H9 (cell line): Measurements from ENCODE around the gene TMEM81. TPM values are rescaled to one million over a fixed set of nuclear protein-coding genes. Genes with fewer than 3 reads are reported as not detected.

ENCODE experiments used
- DNase-seq: peaks from one replicate; pipeline ENCODE4 v3.0.0-alpha.2; 2017
- H2AFZ ChIP-seq: one replicate; pipeline ENCODE4 v1.6.1; 2013; ENCODE audit warnings: mild to moderate bottlenecking, low read length, control low read depth, moderate library complexity
- H2AK5ac ChIP-seq: 2 replicates; pipeline ENCODE4 v1.6.1; 2013; ENCODE audit warnings: low read length, control low read depth, mixed read lengths; ENCODE audit not compliant: insufficient read length
- H2BK120ac ChIP-seq: one replicate; pipeline ENCODE4 v1.6.1; 2013; ENCODE audit warnings: low read depth, mild to moderate bottlenecking, low read length, control low read depth, inconsistent platforms; ENCODE audit not compliant: poor library complexity, severe bottlenecking
- H2BK12ac ChIP-seq: 2 replicates; pipeline ENCODE4 v1.6.1; 2013; ENCODE audit warnings: low read length, control low read depth, mixed read lengths, low read depth; ENCODE audit not compliant: insufficient read length
- H2BK15ac ChIP-seq: 2 replicates; pipeline ENCODE4 v1.6.1; 2013; ENCODE audit warnings: low read depth, low read length, control low read depth
- H2BK20ac ChIP-seq: one replicate; pipeline ENCODE4 v1.6.1; 2013; ENCODE audit warnings: low read depth, mild to moderate bottlenecking, low read length, control low read depth, inconsistent platforms; ENCODE audit not compliant: poor library complexity, severe bottlenecking
- H2BK5ac ChIP-seq: 2 replicates; pipeline ENCODE4 v1.6.1; 2013; ENCODE audit warnings: low read length, control low read depth, mixed read lengths; ENCODE audit not compliant: insufficient read length
- H3K14ac ChIP-seq: 2 replicates; pipeline ENCODE4 v1.6.1; 2013; ENCODE audit warnings: low read length, control low read depth; ENCODE audit not compliant: insufficient read depth
- H3K18ac ChIP-seq: 2 replicates; pipeline ENCODE4 v1.6.1; 2013; ENCODE audit warnings: low read depth, mild to moderate bottlenecking, mixed read lengths, low read length, control low read depth; ENCODE audit not compliant: insufficient read length
- H3K23ac ChIP-seq: 2 replicates; pipeline ENCODE4 v1.6.1; 2013; ENCODE audit warnings: low read length, control low read depth, mixed read lengths, low read depth; ENCODE audit not compliant: insufficient read length
- H3K23me2 ChIP-seq: 2 replicates; pipeline ENCODE4 v1.6.1; 2013; ENCODE audit warnings: low read depth, mild to moderate bottlenecking, mixed read lengths, low read length, control low read depth; ENCODE audit not compliant: insufficient read length, poor library complexity, severe bottlenecking
- H3K27ac ChIP-seq: 2 replicates; pipeline ENCODE4 v1.5.1; 2013; ENCODE audit warnings: low read length, control low read depth, mixed read lengths, low read depth; ENCODE audit not compliant: insufficient read length
- H3K27me3 ChIP-seq: 2 replicates; pipeline ENCODE4 v1.6.1; 2013; ENCODE audit warnings: low read length, control low read depth, inconsistent platforms; ENCODE audit not compliant: insufficient read depth
- H3K4ac ChIP-seq: 2 replicates; pipeline ENCODE4 v1.6.1; 2013; ENCODE audit warnings: low read depth, mild to moderate bottlenecking, control low read depth, inconsistent platforms, low read length, moderate library complexity
- H3K4me1 ChIP-seq: 2 replicates; pipeline ENCODE4 v1.6.1; 2013; ENCODE audit warnings: low read length, control low read depth, inconsistent platforms; ENCODE audit not compliant: insufficient read depth
- H3K4me2 ChIP-seq: 2 replicates; pipeline ENCODE4 v1.6.1; 2013; ENCODE audit warnings: low read length, control low read depth, mixed read lengths; ENCODE audit not compliant: insufficient read length, insufficient read depth
- H3K56ac ChIP-seq: 2 replicates; pipeline ENCODE4 v1.6.1; 2013; ENCODE audit warnings: low read depth, mild to moderate bottlenecking, mixed read lengths, low read length, control low read depth; ENCODE audit not compliant: insufficient read length
- H3K79me1 ChIP-seq: 2 replicates; pipeline ENCODE4 v1.6.1; 2013; ENCODE audit warnings: low read depth, mild to moderate bottlenecking, moderate library complexity, low read length, control low read depth, inconsistent platforms; ENCODE audit not compliant: insufficient read depth, poor library complexity, severe bottlenecking
- H3K79me2 ChIP-seq: 2 replicates; pipeline ENCODE4 v1.6.1; 2013; ENCODE audit warnings: low read length, control low read depth, inconsistent platforms; ENCODE audit not compliant: insufficient read depth
- H3K9ac ChIP-seq: 2 replicates; pipeline ENCODE4 v1.6.1; 2013; ENCODE audit warnings: low read length, control low read depth, mixed read lengths; ENCODE audit not compliant: insufficient read length; ENCODE audit errors: extremely low read depth
- H3K9me3 ChIP-seq: one replicate; pipeline ENCODE4 v1.6.1; 2013; ENCODE audit warnings: low read depth, low read length, inconsistent platforms; ENCODE audit not compliant: control insufficient read depth
- H3T11ph ChIP-seq: one replicate; pipeline ENCODE4 v1.6.1; 2013; ENCODE audit warnings: mild to moderate bottlenecking, low read length, control low read depth, inconsistent platforms
- H4K20me1 ChIP-seq: one replicate; pipeline ENCODE4 v1.6.1; 2013; ENCODE audit not compliant: control insufficient read depth, insufficient read length, insufficient read depth
- H4K5ac ChIP-seq: 2 replicates; pipeline ENCODE4 v1.6.1; 2013; ENCODE audit warnings: low read depth, mild to moderate bottlenecking, mixed read lengths, low read length, control low read depth; ENCODE audit not compliant: insufficient read length
- H4K8ac ChIP-seq: replicated peaks from 2 replicates; pipeline ENCODE4 v1.6.1; 2013; ENCODE audit warnings: low read length, control low read depth, mixed read lengths, low read depth; ENCODE audit not compliant: insufficient read length
- H4K91ac ChIP-seq: 2 replicates; pipeline ENCODE4 v1.6.1; 2013; ENCODE audit warnings: low read depth, mild to moderate bottlenecking, moderate library complexity, mixed read lengths, low read length, control low read depth; ENCODE audit not compliant: insufficient read length
- H3K27ac Mint-ChIP-seq, 3 experiments: 2 replicates in 2 of 3; 3 replicates in 1 of 3; pipeline ENCODE4 v1.8.0; 2020 to 2021; ENCODE audit warnings: mixed read lengths in 3 of 3, mild to moderate bottlenecking in 1 of 3, moderate library complexity in 1 of 3
- H3K27me3 Mint-ChIP-seq: 2 replicates; pipeline ENCODE4 v1.8.0; 2021; ENCODE audit warnings: low read depth, mild to moderate bottlenecking, moderate library complexity, mixed read lengths
- H3K36me3 Mint-ChIP-seq, 3 experiments: 2 replicates in 2 of 3; 3 replicates in 1 of 3; pipeline ENCODE4 v1.8.0; 2020 to 2021; ENCODE audit warnings: low read depth in 3 of 3, mixed read lengths in 3 of 3; ENCODE audit not compliant: insufficient read depth in 1 of 3
- H3K4me1 Mint-ChIP-seq, 2 experiments: 2 replicates each; pipeline ENCODE4 v1.8.0; 2020; ENCODE audit warnings: mixed read lengths in 2 of 2
- H3K4me3 Mint-ChIP-seq, 2 experiments: 2 replicates in 1 of 2; 3 replicates in 1 of 2; pipeline ENCODE4 v1.8.0; 2020 to 2021; ENCODE audit warnings: mild to moderate bottlenecking in 2 of 2, mixed read lengths in 2 of 2, moderate library complexity in 1 of 2
- H3K9me3 Mint-ChIP-seq, 2 experiments: 2 replicates in 1 of 2; 3 replicates in 1 of 2; pipeline ENCODE4 v1.8.0; 2020; ENCODE audit warnings: mild to moderate bottlenecking in 2 of 2, mixed read lengths in 2 of 2, moderate library complexity in 1 of 2
- WGBS: extraction: QIAGEN DNeasy Blood & Tissue Kit; methylation state at CpG from one replicate; pipeline ENCODE4 v1.1.7; 2013; ENCODE audit warnings: missing lambda C conversion rate, low lambda C conversion rate, mixed read lengths; ENCODE audit not compliant: insufficient read length; ENCODE audit errors: extremely low coverage; 5-methylcytosine and 5-hydroxymethylcytosine counted together
- total RNA-seq: library from RNA; stranded (reverse); gene quantifications from 2 replicates; pipeline ENCODE4 v1.2.1, GENCODE V29; 2021
- TF ChIP-seq, protein P1 (sequence below): fragments of 200-600 bp; sonication (generic); conservative IDR thresholded peaks from 3 replicates; pipeline ENCODE4 v1.8.0; 2021; ENCODE audit warnings: antibody characterized with exemption, mild to moderate bottlenecking

The TMEM81 gene
- total RNA-seq, 1 experiment from 2014 or later: 3.0 TPM

DNA sequence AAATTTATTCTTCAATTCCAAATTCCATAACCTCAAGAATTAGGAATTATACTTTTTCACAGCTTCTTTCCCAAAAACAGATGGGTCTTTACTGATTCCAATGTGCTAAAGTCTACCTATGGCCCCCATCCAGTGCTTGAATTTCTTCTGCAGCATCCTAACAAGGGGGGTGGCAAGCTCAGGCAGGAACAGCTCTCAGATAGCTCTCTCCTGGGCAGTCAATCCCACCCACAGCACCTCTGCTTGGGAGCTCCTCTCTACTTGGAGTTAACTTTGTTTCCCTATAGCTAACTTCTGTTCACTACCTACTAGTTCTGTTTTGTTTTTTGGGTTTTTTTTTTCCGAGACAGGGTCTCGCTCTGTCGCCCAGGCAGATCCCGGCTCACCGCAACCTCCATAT, 25.5 kb upstream of the TMEM81 start:
- H4K5ac ChIP-seq: no peak overlapping the region
- H2BK120ac ChIP-seq: no peak overlapping the region
- no peak overlapping the region for H2BK15ac ChIP-seq
- no peak overlapping the region for H4K91ac ChIP-seq
- no peaks in the 10 kb centered on the region for H3K9me3 ChIP-seq
- H2BK12ac ChIP-seq: no peak overlapping the region
- no peak overlapping the region for H3K4me3 Mint-ChIP-seq
- H3K36me3 Mint-ChIP-seq: peaks cover 15 to 49% (median 40%) of the 10 kb centered on the region in 3 experiments; a peak in 6 of 7 replicates
- H3K23ac ChIP-seq: no peak overlapping the region
- no peaks in the 10 kb centered on the region for H3K27me3 ChIP-seq
- no peak overlapping the region for H3K27ac ChIP-seq
- peak overlapping the region in 1 of 3 experiments; percentile 36; a peak in 1 of 7 replicates for H3K27ac Mint-ChIP-seq
- H4K20me1 ChIP-seq: no peaks in the 10 kb centered on the region
- TF ChIP-seq, protein P1, sequence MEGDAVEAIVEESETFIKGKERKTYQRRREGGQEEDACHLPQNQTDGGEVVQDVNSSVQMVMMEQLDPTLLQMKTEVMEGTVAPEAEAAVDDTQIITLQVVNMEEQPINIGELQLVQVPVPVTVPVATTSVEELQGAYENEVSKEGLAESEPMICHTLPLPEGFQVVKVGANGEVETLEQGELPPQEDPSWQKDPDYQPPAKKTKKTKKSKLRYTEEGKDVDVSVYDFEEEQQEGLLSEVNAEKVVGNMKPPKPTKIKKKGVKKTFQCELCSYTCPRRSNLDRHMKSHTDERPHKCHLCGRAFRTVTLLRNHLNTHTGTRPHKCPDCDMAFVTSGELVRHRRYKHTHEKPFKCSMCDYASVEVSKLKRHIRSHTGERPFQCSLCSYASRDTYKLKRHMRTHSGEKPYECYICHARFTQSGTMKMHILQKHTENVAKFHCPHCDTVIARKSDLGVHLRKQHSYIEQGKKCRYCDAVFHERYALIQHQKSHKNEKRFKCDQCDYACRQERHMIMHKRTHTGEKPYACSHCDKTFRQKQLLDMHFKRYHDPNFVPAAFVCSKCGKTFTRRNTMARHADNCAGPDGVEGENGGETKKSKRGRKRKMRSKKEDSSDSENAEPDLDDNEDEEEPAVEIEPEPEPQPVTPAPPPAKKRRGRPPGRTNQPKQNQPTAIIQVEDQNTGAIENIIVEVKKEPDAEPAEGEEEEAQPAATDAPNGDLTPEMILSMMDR: no peak
- no peak overlapping the region for H3K18ac ChIP-seq
- H3K4ac ChIP-seq: no peak overlapping the region
- no peaks in the 10 kb centered on the region for H3K27me3 Mint-ChIP-seq
- H3K4me1 Mint-ChIP-seq: no peaks in the 10 kb centered on the region
- H3K23me2 ChIP-seq: no peaks in the 10 kb centered on the region
- WGBS: no CpG with 5 or more reads among the region's 5 CpGs
- no peak overlapping the region for H3K9ac ChIP-seq
- H3K4me1 ChIP-seq: no peaks in the 10 kb centered on the region
- H3K14ac ChIP-seq: no peak overlapping the region
- no peak overlapping the region for H2AK5ac ChIP-seq
- H2AFZ ChIP-seq: no peak overlapping the region
- H3K56ac ChIP-seq: no peak overlapping the region
- no peaks in the 10 kb centered on the region for H3K9me3 Mint-ChIP-seq
- no peak overlapping the region for H2BK20ac ChIP-seq
- H3T11ph ChIP-seq: no peak overlapping the region
- no peaks in the 10 kb centered on the region for H3K79me2 ChIP-seq
- peaks cover 7% of the 10 kb centered on the region for H3K79me1 ChIP-seq
- DNase-seq: no peak
- no peak overlapping the region for H4K8ac ChIP-seq
- no peak overlapping the region for H3K4me2 ChIP-seq
- no peak overlapping the region for H2BK5ac ChIP-seq
